SKM-1 treated with dmso at 0.1 percent for 144 hours (cell line): ENCODE measurements around the gene CHRNB2.

Experiments used
- DNase-seq: peaks from one replicate; lab custom pipeline; 2025; ENCODE audit not compliant: unreplicated experiment; lab: John Stamatoyannopoulos, UW

CHRNB2 gene

DNA sequence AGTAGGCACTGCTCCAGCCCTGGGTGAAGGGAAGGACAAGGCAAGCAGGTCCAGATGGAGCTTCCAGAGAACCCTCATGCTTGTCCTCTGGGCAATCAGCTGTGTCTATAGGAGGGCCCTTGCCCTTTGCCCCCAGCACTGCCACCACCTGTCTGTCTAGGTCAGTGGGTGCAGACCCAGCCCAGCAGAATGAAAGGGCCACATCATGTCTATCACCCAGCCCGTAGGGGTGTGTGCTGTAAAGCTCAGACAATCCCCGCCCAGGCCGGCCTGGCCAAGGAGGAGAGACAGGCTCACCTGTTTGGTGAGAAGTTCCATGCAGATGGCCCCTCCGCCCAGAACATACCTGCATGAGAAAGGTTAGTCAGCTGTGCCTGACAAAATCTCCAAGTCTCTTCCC is 16.1 kb upstream of the CHRNB2 start:
- no peak for DNase-seq

DNA sequence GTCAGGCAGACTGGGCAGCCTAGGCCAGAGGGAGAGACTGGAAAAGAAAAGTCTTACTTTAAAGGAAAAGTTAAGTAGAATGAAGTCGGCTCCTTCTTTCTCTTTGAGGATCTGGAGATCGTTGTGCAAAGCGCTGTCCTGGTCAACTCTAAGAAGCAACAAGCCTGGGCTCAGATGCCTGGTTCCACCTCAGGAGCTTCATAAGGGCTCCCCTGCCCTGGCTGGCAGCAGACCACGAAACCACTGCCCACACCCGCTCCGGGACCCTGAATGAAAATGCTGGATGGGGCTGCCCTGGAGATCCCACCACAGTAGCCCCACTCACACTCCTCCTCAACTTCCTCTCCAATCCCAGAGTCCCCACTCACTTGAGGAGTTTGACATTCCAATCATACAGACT is 15.5 kb upstream of the CHRNB2 start:
- DNase-seq: no peak

DNA sequence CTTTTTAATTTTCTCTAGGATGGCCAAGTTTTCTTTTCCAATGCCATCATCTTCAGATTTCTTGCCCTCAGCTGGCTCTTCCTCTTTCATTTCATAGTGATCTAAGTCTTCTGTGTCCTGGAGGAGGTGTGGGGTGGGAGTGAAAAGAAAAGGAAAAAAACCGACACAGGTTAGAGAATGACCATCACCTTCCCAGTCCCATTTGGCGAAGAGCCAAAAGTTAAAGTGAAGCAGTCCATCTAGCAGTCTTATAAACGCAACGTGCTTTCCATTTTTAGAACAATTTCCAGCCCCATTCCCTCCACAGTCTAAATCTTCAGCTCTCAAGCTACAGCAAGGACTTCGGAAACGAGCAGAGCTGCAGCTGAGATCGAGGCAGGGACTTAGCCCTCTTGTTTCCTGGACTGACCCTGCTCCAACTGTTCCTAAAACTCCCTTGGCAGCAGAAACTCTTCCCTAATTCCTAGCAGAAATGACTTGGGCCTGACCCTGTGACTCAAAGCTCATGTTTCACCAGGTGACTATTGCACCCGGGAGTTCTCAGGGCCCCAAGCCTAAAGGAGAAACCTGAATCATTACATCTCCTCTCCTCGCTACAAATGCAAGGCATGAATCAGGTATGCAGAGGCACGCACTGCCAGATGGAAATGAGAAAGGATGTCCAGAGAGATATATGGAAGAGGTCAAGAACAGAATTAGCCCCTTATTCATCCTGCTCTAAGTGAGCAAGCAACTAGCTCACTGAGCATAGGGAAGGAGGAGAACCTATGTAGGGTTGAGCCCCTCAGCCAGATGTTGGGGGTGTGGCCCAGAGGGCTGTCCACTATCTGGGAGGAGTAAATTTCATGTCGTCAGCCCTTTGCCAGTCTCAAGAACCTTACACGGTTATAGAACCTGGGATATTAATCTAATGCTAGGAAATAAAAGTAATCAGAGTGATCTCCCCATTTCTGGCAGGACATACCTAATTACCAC is 14.2 kb upstream of the CHRNB2 start:
- no peak for DNase-seq

DNA sequence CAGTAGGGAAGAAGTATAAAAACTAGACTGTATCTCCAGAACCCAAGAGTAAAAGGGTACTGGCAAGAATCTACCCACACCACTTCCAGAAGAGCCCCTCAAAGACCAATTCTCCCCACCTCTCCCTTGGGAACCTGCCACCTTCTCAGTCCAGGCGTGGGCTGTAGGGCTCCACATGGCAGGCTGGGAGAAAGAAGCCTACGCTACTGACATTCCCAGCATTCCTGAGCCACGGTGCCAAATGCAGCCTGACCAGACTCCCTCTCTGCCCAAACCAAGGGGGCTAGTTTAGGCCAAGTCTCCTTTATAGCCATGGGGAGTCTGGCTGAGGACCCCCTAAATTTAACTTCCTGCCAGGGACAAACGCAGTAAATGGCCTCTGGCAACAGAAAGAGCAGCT is 11.2 kb upstream of the CHRNB2 start:
- DNase-seq: no peak

DNA sequence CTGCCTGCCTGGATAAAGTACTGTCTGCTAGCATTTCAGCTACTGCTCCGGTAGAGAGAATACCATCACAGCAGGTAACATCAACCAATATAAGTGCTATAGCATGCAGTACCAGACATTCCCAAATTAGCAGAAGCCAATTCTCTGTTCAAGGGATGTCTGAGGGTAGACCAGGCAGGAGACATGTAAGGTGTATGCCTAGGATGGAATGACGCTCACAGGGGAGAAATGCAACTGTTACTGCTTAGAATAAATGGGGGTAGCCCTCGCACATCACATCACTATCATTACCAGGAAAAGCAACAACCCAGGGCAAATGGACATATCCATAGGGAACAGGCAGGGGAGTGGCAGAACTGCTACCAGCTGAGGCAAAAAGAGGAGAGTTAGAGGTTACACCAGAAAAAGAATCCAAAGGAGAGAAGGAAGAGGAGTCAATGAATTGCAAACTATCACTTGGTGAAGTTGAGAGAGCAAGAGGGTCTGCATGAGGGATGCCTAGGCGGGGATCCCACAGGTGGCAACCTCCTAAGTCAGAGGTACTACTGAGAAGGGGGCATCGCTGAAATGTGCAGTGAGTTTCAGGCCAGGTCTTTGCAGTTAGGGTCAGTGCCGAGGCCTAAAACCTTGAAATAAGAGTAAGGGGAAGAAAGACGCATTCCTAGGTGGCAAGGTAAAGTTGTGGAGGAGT is 10.2 kb upstream of the CHRNB2 start:
- DNase-seq: no peak

DNA sequence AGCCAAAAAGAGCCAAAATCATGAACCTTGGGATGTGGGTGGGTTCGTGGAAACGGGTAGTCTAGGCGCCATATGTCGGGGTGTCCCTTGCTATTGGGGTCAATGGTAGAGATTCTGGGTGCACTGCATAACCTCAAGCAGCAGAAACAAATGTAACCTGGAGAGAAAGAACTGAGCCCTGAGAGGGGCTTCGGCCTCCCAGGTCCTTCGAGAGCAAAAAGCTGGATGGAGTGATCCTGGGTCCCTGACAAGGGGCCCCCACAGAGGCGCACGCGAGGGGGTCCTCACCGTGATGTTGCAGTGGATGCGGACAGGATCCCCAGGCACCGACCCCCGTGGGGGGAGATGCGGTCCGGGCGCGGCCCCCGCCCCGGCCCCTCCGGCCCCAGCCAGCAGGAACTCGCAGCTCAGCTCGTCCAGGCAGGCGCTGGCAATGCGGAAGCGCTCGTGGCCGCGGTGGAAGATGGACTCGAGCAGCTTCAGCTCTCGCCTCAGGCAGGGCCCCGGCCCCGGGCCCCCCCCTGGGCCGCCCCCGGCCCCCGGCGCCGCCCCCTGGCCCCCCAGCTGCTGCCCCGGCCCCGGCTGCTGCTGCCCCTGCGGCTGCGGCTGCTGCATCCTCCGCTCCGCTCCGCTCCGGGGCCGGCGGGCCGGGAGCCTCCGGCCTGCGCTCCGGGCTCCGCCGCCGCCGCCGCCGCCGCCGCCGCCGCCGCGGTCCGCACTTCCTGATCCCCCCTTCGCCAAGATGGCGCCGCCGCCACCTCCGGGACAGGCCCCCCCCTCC is 9.4 kb upstream of the CHRNB2 start, which contains the start of gene UBE2Q1:
UBE2Q1 (minus strand) TSS at position 724 of the 781 bp plus-strand sequence; CDS start at position 615, 109 bp downstream.
- DNase-seq: no peak

DNA sequence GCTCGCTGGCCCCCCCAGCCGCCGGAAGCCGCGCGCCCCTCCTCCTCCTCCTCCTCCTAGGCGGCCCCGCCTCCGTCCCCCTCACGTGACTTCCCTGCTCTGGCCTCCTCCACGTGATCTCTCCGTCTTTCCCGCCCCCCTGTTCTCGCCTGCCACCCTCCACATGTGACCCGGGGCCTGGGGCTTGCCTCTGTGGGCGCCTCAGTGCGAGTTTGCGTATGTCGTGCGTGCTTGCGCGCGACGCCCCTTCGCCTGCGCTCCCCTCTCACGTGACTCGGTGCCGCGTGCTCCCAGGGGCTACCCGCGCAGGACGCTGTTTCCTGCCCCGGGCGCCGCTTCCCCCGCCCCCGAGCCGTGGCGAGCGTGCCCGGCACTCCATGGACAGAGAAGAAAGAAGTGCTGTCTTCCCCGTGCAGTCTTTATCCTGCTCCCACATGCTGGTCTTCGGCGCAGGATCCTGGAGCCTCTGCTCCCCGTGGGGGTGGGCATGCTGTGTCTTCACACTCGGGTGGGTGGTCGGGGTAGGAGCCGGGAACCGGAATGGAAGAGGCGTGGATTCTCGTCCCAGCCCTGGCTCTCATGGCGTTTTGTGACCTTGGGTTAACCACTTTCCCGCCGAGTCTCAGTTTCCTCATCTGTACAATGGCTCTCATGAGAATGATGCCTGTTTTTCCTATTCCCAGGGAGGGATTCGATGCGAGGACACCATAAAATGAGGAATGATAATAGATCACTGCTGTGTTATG is 8.7 kb upstream of the CHRNB2 start:
- DNase-seq: peak; percentile 100

DNA sequence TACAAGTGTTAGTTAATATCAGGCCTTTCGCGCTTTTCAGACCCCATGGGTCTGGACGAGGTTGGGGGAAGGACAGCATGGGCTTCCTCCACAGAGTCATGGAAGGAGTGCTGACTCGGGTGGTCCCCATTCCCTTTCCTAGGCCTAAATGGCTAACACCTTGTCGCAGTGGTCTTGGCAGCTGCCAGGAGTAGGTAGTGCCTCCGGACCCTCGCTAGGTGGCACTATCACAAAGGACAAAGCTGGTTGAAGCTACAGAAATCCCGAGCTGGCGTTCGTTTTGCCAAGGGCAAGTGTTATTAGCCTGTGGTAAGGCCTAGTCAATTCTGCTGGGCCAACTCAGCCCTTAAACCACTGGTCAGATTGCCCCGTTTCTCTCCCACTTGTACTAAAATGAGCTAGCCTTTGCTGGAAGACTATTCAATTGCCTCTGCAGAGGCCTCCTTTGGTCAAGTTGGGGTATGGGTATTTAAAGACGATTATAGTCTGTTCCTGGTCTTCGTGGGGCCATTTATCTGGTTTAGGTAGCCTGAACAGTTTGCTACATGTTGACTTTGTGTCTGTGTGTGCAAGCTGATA is 8.0 kb upstream of the CHRNB2 start:
- peak; percentile 95 for DNase-seq

DNA sequence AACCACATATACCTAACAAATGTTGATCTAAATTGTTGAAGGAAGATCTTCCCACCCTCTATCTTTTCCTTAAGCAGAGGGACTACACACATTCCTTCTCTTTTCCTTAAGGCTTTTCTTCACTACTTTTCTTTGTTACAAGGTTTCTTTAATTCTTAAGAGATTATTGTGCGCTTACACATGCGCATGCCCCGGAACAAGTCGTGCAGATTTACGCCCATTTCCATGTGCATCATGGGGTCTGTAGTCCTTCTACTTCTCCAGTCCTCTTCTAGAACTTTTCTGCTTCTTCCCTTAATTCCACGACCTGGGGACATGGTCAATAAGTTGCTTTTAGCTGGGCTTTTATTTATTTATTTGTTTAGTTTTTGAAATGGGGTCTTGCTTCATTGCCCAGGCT is 1.7 kb upstream of the CHRNB2 start:
- DNase-seq: no peak

DNA sequence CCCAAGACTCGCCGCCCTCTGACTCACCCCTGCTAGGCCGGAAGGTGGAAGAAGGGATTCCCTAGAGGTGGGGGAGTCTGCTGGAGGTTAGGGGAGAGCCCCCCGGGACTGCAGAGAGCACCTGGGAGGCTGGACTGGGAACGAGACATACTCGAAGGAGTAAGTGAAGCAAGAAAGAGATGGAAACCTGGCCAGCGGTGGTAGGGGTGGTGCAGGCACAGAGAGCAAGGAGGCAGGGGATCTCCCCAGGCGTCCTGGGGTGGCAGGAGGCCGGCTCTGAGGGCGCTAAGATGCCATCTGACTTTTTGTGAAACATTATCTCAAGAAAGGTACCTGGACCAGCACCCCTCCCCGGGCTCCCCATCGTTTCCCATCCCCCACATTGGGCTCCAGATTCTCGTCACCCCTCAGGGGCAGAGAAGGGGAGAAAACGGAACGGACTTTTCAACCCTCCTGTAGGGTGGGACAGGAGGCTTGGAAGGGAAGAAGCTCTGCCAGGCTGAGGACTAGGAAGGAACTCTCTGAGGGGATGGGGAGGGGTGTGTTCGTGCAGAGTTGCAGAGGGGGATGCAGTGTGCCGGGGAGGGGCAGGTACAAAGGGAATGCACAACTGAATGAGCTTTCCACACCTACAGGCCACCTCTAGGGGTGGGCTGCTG is 708 bp downstream of the CHRNB2 start:
- DNase-seq: no peak

DNA sequence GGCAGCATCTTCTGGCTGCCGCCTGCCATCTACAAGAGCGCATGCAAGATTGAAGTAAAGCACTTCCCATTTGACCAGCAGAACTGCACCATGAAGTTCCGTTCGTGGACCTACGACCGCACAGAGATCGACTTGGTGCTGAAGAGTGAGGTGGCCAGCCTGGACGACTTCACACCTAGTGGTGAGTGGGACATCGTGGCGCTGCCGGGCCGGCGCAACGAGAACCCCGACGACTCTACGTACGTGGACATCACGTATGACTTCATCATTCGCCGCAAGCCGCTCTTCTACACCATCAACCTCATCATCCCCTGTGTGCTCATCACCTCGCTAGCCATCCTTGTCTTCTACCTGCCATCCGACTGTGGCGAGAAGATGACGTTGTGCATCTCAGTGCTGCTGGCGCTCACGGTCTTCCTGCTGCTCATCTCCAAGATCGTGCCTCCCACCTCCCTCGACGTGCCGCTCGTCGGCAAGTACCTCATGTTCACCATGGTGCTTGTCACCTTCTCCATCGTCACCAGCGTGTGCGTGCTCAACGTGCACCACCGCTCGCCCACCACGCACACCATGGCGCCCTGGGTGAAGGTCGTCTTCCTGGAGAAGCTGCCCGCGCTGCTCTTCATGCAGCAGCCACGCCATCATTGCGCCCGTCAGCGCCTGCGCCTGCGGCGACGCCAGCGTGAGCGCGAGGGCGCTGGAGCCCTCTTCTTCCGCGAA is 3.8 kb downstream of the CHRNB2 start:
- DNase-seq: no peak

DNA sequence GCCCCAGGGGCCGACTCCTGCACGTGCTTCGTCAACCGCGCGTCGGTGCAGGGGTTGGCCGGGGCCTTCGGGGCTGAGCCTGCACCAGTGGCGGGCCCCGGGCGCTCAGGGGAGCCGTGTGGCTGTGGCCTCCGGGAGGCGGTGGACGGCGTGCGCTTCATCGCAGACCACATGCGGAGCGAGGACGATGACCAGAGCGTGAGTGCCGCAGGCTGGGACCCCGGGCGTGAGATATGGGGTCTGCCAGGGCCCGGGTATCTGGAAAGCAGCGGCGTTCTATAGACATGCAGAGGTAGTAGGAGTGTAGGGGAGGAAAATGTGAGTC is 4.3 kb downstream of the CHRNB2 start:
- no peak for DNase-seq

DNA sequence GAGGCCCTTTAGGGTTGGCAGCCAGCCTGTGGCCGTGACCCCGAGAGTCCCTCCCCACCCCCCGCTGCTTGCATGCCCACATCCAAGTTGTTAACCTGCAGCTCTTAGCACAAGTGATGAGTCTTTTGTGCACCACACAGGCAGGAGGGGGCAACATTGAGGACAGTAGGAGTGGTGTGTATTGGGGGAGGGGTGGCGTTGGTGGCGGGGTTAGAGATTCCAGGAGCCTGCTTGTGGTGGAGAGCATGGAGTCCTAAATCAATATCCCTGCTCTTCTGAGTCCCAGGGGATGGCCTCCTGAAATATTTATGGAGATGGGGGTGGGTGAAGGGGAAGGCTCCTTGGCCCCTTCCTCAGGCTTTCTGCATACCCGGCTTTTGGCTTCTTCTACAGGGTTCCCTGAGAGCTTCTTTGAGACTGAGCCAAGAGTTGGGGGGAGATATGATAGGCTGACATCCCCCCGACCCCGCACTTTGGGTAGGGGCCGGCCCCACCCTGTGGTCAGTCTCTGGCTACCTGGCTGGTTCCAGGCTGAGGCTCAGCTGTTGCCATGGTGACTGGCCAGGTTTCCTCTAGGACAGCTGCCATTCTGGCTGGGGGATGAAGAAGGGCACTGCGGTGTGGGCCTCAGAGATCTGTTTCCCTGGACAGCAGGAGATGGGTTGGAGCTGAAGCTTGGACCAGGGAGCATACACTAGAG is 5.0 kb downstream of the CHRNB2 start:
- DNase-seq: no peak

DNA sequence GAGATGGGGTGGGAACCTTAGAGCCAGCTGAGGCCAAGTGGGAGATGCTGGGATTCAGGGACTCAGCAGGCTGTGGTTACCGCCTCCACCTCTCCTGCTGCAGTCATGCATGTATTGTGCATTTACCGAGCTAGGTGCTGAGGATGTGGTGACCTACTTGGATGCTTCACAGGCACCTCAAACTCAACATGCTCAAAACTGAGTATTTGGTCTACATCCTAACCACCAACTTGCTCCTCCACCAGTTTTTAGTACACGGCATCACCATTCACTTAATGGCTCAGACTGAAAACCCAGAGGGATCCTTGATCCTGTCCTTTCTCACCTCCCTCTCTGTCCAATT is 5.6 kb downstream of the CHRNB2 start:
- DNase-seq: no peak

DNA sequence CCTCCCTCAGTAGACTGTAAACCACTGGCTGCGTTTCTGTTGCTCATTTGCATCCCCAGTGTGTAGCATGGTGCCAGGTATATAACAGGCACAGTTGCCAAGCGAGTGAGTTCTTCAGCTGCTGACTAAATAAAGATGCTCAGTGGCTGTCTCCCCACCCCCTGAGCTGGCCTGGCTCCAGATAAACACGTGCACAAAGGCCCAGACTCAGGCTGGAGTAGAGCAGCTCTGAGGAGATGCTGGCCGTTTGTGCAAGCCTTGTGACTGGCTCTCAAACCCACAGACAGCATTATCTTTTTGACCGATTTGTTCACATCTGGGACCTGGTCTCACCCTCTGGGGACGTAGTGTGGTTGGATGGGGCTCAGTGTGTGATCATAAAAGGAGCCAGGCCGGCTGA is 7.1 kb downstream of the CHRNB2 start:
- no peak for DNase-seq

DNA sequence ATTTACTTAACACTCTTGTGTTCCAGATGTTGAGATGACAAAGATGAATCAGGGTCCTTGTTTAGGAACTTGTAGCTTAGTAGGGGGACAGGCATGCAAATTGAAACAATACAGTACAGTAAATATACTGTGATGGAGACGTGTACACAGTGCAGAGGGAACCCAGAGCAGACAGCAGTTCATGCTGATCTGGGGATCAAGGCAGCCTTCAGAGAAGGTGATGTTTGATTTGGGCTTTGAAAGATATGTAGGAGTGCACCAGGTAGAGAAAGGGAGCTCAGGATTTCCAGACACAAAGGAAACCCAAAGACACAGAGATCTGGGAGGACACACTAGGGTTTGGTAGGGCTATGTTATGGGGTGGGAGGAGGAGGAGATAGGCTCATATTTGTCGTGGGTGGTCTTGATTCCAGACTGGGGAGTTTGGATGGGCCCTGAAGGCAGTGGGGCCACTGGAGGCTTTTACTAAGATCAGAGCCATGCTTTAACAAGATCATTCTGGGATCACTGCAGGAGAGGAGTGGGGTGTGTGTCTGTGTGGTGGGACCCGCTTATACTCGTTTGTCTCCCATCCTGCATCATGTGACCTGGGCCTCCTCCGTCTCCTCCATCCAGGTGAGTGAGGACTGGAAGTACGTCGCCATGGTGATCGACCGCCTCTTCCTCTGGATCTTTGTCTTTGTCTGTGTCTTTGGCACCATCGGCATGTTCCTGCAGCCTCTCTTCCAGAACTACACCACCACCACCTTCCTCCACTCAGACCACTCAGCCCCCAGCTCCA is 7.8 kb downstream of the CHRNB2 start:
- no peak for DNase-seq

DNA sequence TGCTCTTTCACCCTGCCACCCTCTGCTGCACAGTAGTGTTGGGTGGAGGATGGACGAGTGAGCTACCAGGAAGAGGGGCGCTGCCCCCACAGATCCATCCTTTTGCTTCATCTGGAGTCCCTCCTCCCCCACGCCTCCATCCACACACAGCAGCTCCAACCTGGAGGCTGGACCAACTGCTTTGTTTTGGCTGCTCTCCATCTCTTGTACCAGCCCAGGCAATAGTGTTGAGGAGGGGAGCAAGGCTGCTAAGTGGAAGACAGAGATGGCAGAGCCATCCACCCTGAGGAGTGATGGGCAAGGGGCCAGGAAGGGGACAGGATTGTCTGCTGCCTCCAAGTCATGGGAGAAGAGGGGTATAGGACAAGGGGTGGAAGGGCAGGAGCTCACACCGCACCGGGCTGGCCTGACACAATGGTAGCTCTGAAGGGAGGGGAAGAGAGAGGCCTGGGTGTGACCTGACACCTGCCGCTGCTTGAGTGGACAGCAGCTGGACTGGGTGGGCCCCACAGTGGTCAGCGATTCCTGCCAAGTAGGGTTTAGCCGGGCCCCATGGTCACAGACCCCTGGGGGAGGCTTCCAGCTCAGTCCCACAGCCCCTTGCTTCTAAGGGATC is 8.5 kb downstream of the CHRNB2 start:
- DNase-seq: no peak
